Mesendoderm (in vitro differentiated cells): ENCODE measurements around the gene ARSG.

Experiments used
- DNase-seq: peaks from one replicate; pipeline ENCODE4 v3.0.0; 2013
- H2AK5ac ChIP-seq: 2 replicates; pipeline ENCODE4 v1.6.1; 2013; ENCODE audit warnings: low read length, inconsistent platforms
- H2BK120ac ChIP-seq: 2 replicates; pipeline ENCODE4 v1.6.1; 2013; ENCODE audit warnings: low read depth, mild to moderate bottlenecking, low read length, moderate library complexity, mixed read lengths
- H2BK15ac ChIP-seq: replicated peaks from 2 replicates; pipeline ENCODE4 v1.6.1; 2013; ENCODE audit warnings: low read depth, mild to moderate bottlenecking, moderate library complexity
- H2BK5ac ChIP-seq: 2 replicates; pipeline ENCODE4 v1.6.1; 2013; ENCODE audit warnings: low read length, inconsistent platforms
- H3K18ac ChIP-seq: 2 replicates; pipeline ENCODE4 v1.6.1; 2013; ENCODE audit warnings: mild to moderate bottlenecking, low read length, mixed read lengths
- H3K23ac ChIP-seq: one replicate; pipeline ENCODE4 v1.6.1; 2013; ENCODE audit warnings: low read length
- H3K27ac ChIP-seq: 2 replicates; pipeline ENCODE4 v1.5.1; 2013; ENCODE audit warnings: low read depth, mild to moderate bottlenecking, inconsistent platforms, low read length, moderate library complexity
- H3K27me3 ChIP-seq: 2 replicates; pipeline ENCODE4 v1.6.1; 2013; ENCODE audit warnings: low read length, control low read depth, mild to moderate bottlenecking, inconsistent platforms; ENCODE audit not compliant: insufficient read depth, poor library complexity
- H3K36me3 ChIP-seq: 2 replicates; pipeline ENCODE4 v1.6.1; 2013; ENCODE audit warnings: low read length, inconsistent platforms; ENCODE audit not compliant: control insufficient read depth, insufficient read depth
- H3K4ac ChIP-seq: one replicate; pipeline ENCODE4 v1.6.1; 2013; ENCODE audit warnings: low read depth, mild to moderate bottlenecking, low read length, moderate library complexity
- H3K4me1 ChIP-seq: 2 replicates; pipeline ENCODE4 v1.6.1; 2013; ENCODE audit warnings: low read depth, low read length, inconsistent platforms; ENCODE audit not compliant: control insufficient read depth
- H3K4me2 ChIP-seq: 2 replicates; pipeline ENCODE4 v1.6.1; 2013; ENCODE audit warnings: low read length
- H3K4me3 ChIP-seq: 2 replicates; pipeline ENCODE4 v1.5.1; 2013; ENCODE audit warnings: mild to moderate bottlenecking, low read length
- H3K56ac ChIP-seq: one replicate; pipeline ENCODE4 v1.6.1; 2013; ENCODE audit warnings: low read length
- H3K79me1 ChIP-seq: 2 replicates; pipeline ENCODE4 v1.6.1; 2013; ENCODE audit warnings: low read length, inconsistent platforms
- H3K79me2 ChIP-seq: 2 replicates; pipeline ENCODE4 v1.6.1; 2013; ENCODE audit warnings: mild to moderate bottlenecking, low read length; ENCODE audit not compliant: control insufficient read depth, insufficient read depth
- H3K9ac ChIP-seq: 2 replicates; pipeline ENCODE4 v1.6.1; 2013; ENCODE audit warnings: low read length, inconsistent platforms
- H4K5ac ChIP-seq: one replicate; pipeline ENCODE4 v1.6.1; 2013; ENCODE audit warnings: low read length
- H4K8ac ChIP-seq: one replicate; pipeline ENCODE4 v1.6.1; 2013; ENCODE audit warnings: low read depth, mild to moderate bottlenecking, control low read depth, low read length, moderate library complexity
- WGBS: extraction: QIAGEN DNeasy Blood & Tissue Kit; methylation state at CpG from one replicate; pipeline ENCODE4 v1.1.7; 2013; ENCODE audit warnings: low lambda C conversion rate, missing lambda C conversion rate; ENCODE audit not compliant: insufficient coverage; ENCODE audit errors: extremely low coverage; 5-methylcytosine and 5-hydroxymethylcytosine counted together

ARSG gene

DNA sequence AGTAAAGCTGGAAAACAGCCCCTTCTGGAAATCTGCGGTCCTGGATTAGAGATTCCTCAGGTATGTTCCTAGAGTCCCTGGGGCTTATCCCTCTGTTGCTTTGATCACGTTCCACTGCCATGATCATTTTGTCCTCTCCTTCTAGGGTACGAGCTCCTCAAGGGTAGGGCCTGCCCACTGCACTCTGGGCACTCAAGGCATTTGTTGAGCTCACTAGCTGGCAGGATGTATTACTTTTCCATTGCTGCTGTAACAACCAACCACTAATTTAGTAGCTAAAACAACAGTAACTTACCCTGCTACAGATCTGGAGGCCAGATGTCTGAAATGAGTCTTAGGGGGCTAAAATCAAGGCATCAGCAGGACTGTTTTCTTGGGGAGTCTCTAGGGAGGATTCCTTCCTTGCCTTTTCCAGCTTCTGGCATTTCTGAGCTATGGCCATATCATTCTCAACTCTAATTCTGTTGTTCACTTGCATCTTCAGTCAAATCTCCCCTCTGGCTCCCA, 65.7 kb downstream of the ARSG start:
- H2BK5ac ChIP-seq: no peak overlapping the region
- no peaks in the 10 kb centered on the region for H3K79me1 ChIP-seq
- no peaks in the 10 kb centered on the region for H3K27me3 ChIP-seq
- H2BK120ac ChIP-seq: no peak overlapping the region
- no peak overlapping the region for H3K4me2 ChIP-seq
- no peak overlapping the region for H4K8ac ChIP-seq
- no peak overlapping the region for H3K4ac ChIP-seq
- no peak overlapping the region for H3K23ac ChIP-seq
- H3K36me3 ChIP-seq: no peaks in the 10 kb centered on the region
- no peaks in the 10 kb centered on the region for H3K79me2 ChIP-seq
- WGBS: no CpG with 5 or more reads among the region's 3 CpGs
- H3K56ac ChIP-seq: no peak overlapping the region
- H4K5ac ChIP-seq: no peak overlapping the region
- no peak overlapping the region for H3K27ac ChIP-seq
- no peak for DNase-seq
- no peak overlapping the region for H2AK5ac ChIP-seq
- H3K9ac ChIP-seq: no peak overlapping the region
- no peak overlapping the region for H2BK15ac ChIP-seq
- no peak overlapping the region for H3K18ac ChIP-seq
- no peaks in the 10 kb centered on the region for H3K4me1 ChIP-seq
- no peak overlapping the region for H3K4me3 ChIP-seq

GRCh38 chr17:68357886-68358285, 66.6 kb downstream of the ARSG start:
- H3K36me3 ChIP-seq: no peaks in the 10 kb centered on the region
- H2BK120ac ChIP-seq: no peak overlapping the region

GRCh38 chr17:68359791-68360535, 68.7 kb downstream of the ARSG start:
- Histone ChIP-seq H3K79me1 (no peaks in the 10 kb centered on the region), H3K18ac (no peak overlapping the region), H3K4me3 (no peak overlapping the region), H2BK5ac (no peak overlapping the region), H3K27me3 (no peaks in the 10 kb centered on the region), H2BK15ac (no peak overlapping the region), H3K27ac (no peak overlapping the region), H3K79me2 (no peaks in the 10 kb centered on the region), H2BK120ac (no peak overlapping the region), H2AK5ac (no peak overlapping the region), H4K5ac (no peak overlapping the region), H3K56ac (no peak overlapping the region), H3K4me1 (no peaks in the 10 kb centered on the region), H3K4ac (no peak overlapping the region), H4K8ac (no peak overlapping the region), H3K23ac (no peak overlapping the region), H3K4me2 (no peak overlapping the region), H3K36me3 (no peaks in the 10 kb centered on the region), H3K9ac (no peak overlapping the region)
- no peak for DNase-seq
- no CpG with 5 or more reads among the region's 13 CpGs for WGBS

More at GRCh38 chr17:68357886-68358285, 66.6 kb downstream of the ARSG start:
- WGBS: no CpG with 5 or more reads among the region's 4 CpGs
- Histone ChIP-seq H2BK15ac (no peak overlapping the region), H3K4ac (no peak overlapping the region), H3K4me2 (no peak overlapping the region), H3K56ac (no peak overlapping the region), H3K27ac (no peak overlapping the region), H3K23ac (no peak overlapping the region), H4K5ac (no peak overlapping the region), H3K27me3 (no peaks in the 10 kb centered on the region), H2BK5ac (no peak overlapping the region), H3K18ac (no peak overlapping the region), H3K4me1 (no peaks in the 10 kb centered on the region), H3K79me2 (no peaks in the 10 kb centered on the region), H3K4me3 (no peak overlapping the region), H2AK5ac (no peak overlapping the region), H3K79me1 (no peaks in the 10 kb centered on the region), H4K8ac (no peak overlapping the region), H3K9ac (no peak overlapping the region)
- DNase-seq: no peak

DNA sequence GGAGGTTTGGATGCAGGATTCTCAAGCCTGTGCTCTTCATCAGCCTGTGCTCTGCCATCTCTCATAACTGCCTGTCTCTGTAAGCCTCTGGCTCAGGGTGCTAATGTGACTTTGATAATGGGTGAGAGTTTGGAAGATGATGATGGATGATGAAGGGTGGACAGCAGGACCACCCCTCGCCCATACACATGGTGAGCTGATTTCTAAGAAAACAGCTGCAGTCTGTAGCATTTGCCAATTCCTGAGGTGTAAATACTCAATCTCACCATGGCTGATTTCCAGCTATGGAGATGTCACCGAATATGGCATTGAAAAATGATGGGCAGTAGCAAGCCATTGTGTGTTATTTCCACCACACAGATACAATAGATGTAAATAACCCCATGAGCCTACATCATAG, 74.2 kb downstream of the ARSG start:
- no peak overlapping the region for H2BK120ac ChIP-seq
- no peak overlapping the region for H4K5ac ChIP-seq
- no peak overlapping the region for H3K18ac ChIP-seq
- H2AK5ac ChIP-seq: no peak overlapping the region
- H3K79me1 ChIP-seq: no peaks in the 10 kb centered on the region
- H3K4me1 ChIP-seq: no peaks in the 10 kb centered on the region
- DNase-seq: no peak
- H4K8ac ChIP-seq: no peak overlapping the region
- WGBS: no CpG with 5 or more reads among the region's 2 CpGs
- H3K23ac ChIP-seq: no peak overlapping the region
- H3K4me2 ChIP-seq: no peak overlapping the region
- no peak overlapping the region for H3K9ac ChIP-seq
- no peaks in the 10 kb centered on the region for H3K36me3 ChIP-seq
- H2BK5ac ChIP-seq: no peak overlapping the region
- H3K4ac ChIP-seq: no peak overlapping the region
- H3K27me3 ChIP-seq: no peaks in the 10 kb centered on the region
- no peak overlapping the region for H3K27ac ChIP-seq
- H3K79me2 ChIP-seq: no peaks in the 10 kb centered on the region
- no peak overlapping the region for H3K56ac ChIP-seq
- no peak overlapping the region for H3K4me3 ChIP-seq
- no peak overlapping the region for H2BK15ac ChIP-seq

- H3K4ac ChIP-seq: no peak overlapping the region
- DNase-seq: no peak
- no peak overlapping the region for H3K56ac ChIP-seq
- H3K4me3 ChIP-seq: no peak overlapping the region
- WGBS: no CpG with 5 or more reads among the region's 5 CpGs
- no peak overlapping the region for H2BK5ac ChIP-seq
- H3K18ac ChIP-seq: no peak overlapping the region
- H3K27me3 ChIP-seq: no peaks in the 10 kb centered on the region
- no peak overlapping the region for H4K5ac ChIP-seq
- no peaks in the 10 kb centered on the region for H3K36me3 ChIP-seq
- H3K79me1 ChIP-seq: no peaks in the 10 kb centered on the region
- H3K4me1 ChIP-seq: no peaks in the 10 kb centered on the region
- no peak overlapping the region for H3K9ac ChIP-seq
- H3K23ac ChIP-seq: no peak overlapping the region
- H3K27ac ChIP-seq: no peak overlapping the region
- H2BK120ac ChIP-seq: no peak overlapping the region
- no peak overlapping the region for H2BK15ac ChIP-seq
- no peaks in the 10 kb centered on the region for H3K79me2 ChIP-seq
- H3K4me2 ChIP-seq: no peak overlapping the region
- no peak overlapping the region for H2AK5ac ChIP-seq
- no peak overlapping the region for H4K8ac ChIP-seq
These were observed 77.1 kb downstream of the ARSG start for GRCh38 chr17:68368387-68368786.

DNA sequence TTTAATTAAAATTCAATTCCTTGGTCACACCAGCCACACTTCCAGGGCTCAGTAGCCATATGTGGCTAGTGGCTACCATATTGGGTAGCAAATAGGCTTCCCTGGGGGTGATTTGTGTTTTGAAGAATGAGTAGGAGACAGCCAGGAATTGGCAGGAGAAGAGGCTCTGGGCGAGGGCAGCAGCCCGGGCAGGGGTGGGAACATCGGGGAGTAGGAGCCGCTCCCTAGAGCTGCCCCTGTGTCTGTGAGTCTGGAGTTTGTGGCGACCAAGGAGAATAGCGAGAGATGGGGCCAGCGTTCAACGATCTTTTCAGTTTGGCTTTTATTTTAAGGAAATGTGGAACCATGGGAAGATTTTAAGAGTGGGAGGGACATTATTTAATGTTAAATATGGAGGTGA, 84.3 kb downstream of the ARSG start:
- no CpG with 5 or more reads among the region's 8 CpGs for WGBS
- H4K5ac ChIP-seq: no peak overlapping the region
- DNase-seq: no peak

More for the DNA sequence above, 84.3 kb downstream of the ARSG start:
- no peaks in the 10 kb centered on the region for H3K79me2 ChIP-seq
- no peak overlapping the region for H3K4me2 ChIP-seq
- no peak overlapping the region for H3K4me3 ChIP-seq
- no peaks in the 10 kb centered on the region for H3K79me1 ChIP-seq
- no peak overlapping the region for H3K27ac ChIP-seq
- H3K56ac ChIP-seq: no peak overlapping the region
- H3K4ac ChIP-seq: no peak overlapping the region
- no peaks in the 10 kb centered on the region for H3K36me3 ChIP-seq
- H4K8ac ChIP-seq: no peak overlapping the region
- H2AK5ac ChIP-seq: no peak overlapping the region
- H2BK120ac ChIP-seq: no peak overlapping the region
- H3K9ac ChIP-seq: no peak overlapping the region
- peaks cover 11% of the 10 kb centered on the region for H3K4me1 ChIP-seq
- H2BK5ac ChIP-seq: no peak overlapping the region
- H3K27me3 ChIP-seq: no peaks in the 10 kb centered on the region
- H3K23ac ChIP-seq: no peak overlapping the region
- H3K18ac ChIP-seq: no peak overlapping the region
- no peak overlapping the region for H2BK15ac ChIP-seq
